IPS-11a (cell line): Measurements from ENCODE around the gene KAT8.
"Not testable (repeated sequence)": the region's sequence is repeated elsewhere in the genome, so short reads cannot be mapped to it uniquely, and the experiment has no call there.

Source experiments
- H3K4me3 ChIP-seq: one replicate; pipeline ENCODE4 v1.5.1; 2013; ENCODE audit warnings: low read depth, low read length, control low read depth

Gene KAT8

DNA sequence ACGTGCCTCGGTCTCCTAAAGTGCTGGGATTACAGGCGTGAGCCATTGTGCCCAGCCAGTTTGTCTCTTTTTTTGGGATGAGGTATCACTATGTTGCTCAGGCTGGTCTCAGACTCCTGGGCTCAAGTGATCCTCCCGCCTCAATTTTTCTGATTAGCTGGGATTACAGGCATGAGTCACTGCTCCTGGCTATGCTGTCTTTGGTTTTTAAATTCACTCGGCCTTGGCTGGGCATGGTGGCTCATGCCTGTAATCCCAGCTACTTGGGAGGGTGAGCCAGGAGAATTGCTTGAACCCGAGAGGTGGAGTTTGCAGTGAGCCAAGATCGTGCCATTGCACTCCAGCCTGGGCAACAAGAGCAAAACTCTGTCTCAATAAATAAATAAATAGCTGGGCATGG, 27.0 kb downstream of the KAT8 start:
- not testable (repeated sequence) for H3K4me3 ChIP-seq

GRCh38 chr16:31145398-31145990, 28.0 kb downstream of the KAT8 start:
- no peak overlapping the region for H3K4me3 ChIP-seq

GRCh38 chr16:31147574-31147973, 30.1 kb downstream of the KAT8 start:
- no peak overlapping the region for H3K4me3 ChIP-seq

DNA sequence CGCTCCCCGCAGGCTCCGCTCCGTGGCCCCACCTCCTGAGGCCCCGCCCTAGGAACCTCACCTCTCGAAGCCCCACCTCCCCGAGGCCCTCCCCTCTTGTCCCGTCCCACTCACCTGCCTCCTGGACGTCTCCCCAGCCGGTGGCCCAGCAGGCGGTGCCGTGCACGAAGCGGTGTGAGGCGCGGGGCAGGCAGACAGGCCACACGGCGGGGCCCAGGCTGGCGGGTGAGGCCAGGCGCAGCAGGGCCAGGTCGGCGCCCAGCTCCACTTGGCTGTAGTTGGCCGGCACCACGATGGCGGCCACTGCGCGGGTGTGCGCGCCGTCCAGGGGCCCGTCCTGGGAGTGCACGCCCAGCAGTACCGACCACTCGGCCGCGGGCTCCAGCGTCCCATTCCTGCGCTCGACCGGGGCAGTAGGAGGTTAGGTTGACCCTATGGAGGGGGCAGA, 30.8 kb downstream of the KAT8 start:
- peak overlapping the region; percentile 27 for H3K4me3 ChIP-seq

DNA sequence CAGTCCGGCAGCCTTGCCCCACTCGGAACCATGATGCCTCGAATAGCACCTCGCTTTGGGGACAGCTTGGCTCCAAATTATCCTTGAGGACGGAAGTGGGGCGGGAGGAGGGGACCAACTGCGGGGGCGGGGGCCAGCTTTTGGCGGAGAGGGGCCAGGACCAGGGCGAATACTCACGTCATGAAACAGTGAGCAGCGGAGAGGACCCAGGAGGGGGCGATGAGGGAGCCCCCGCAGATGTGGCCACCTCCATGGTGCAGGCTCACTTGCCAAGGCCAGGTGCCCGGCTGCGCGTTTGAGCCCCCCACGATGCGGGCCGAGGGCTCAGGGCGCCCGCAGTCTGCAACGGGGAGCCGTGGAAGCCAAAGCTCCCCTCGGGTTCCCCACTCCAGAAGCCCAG, 31.4 kb downstream of the KAT8 start:
- H3K4me3 ChIP-seq: no peak overlapping the region

- no peak overlapping the region for H3K4me3 ChIP-seq
These were observed 31.9 kb downstream of the KAT8 start for GRCh38 chr16:31149332-31149731.

DNA sequence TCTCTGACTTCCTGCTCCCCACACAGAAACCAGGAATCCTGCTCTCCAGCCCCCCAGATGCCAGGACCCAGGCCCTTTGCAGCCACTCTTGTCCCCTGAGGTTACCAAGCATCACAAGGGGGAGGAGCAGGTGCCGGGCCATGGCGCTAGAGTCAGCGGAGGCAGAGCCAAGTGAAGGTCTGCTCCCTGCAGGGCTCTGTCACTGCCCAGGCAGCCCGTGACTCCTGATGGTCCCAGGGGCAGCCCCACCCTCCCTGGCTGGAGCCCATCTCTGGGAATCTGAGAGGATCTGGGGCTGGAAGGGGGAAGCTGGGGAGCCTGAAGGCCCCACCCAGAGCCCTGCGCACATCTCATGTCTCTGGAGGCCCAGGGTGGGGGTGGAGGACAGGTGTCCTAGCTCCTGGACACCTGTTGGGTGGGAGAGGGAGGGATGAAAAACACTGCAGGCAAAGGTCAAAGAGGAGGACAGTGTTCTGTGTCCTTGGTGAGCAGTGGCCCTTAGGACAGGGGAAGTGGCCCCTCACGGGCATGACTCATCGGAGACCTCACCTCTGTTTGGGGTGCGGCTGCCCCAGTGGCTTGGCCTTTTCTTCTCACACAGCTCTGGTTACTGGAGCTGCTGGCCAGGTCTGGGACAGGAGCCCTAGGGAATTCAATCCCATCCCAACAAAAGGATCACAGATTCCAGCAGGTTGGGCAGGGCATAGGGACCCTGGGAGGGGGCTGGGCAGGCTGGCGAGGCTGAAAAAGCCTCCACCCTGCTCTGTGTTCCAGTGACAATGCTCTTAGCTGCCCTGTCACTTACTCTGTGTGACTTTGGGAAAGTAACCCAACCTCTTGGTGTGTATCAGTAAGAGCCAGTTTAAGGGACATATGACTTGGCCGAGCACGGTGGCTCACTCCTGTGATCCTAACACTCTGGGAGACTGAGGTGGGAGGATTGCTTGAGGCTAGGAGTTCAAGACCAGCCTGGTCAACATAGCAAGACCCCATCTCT, 32.7 kb downstream of the KAT8 start, which contains the start of gene PRSS36:
PRSS36 (minus strand) TSS at position 173 of the 997 bp plus-strand sequence; CDS start at position 142, 31 bp downstream.
- no peak within 1 kb of the TSS for H3K4me3 ChIP-seq

- H3K4me3 ChIP-seq: not testable (repeated sequence)
These were observed 33.5 kb downstream of the KAT8 start for GRCh38 chr16:31150976-31151375.

DNA sequence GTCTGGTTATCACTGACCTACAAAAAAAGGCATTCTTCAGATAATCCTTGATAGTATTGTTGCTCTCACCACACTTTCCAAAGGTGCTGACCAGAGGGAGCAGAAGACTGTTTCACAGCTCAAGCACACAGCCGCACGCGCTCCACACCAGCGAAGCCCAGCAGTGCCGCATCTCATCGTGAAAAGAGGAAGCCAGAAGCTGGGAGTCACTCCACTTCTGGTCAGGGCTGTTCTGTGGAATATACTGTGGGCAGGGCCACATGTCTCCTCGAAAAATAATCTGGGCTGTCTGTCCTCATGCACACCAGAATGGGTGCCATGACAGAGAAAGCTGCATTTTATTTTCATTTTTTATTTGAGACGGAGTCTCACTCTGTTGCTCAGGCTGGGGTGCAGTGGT, 39.7 kb downstream of the KAT8 start:
- no peak overlapping the region for H3K4me3 ChIP-seq

DNA sequence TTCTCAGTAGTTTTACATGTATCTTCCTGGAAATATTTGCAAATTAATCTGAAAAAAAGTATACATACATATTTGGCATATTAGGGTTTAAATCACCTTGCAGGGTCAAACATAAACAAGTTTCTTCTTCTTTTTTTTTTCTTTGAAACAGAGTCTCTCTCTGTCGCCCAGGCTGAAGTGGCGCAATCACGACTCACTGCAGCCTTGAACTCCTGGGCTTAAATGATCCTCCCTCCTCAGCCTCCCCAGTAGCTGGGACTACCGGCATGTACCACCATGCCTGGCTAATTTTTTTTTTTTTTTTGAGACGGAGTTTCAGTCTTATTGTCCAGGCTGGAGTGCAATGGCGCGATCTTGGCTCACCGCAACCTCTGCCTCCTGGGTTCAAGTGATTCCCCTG, 49.9 kb downstream of the KAT8 start:
- H3K4me3 ChIP-seq: no peak overlapping the region

DNA sequence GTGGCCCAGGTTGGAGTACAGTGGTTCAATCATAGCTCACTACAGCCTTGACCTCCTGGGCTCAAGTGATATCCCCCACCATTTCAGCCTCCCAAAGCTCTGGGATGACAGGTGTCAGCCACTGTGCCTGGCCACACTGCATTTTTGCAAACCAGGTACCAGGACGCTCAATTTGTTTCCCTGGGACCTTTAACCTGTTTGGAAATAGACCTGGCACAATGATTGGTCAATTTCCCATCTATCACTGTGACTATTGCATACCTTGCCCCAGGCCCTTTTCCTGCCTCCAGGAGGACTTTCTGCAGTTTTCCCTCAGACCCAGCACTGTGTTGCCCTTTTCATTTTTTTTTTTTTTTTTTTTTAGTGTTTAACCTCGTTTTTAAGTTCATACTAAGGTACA, 51.4 kb downstream of the KAT8 start:
- H3K4me3 ChIP-seq: no peak overlapping the region

DNA sequence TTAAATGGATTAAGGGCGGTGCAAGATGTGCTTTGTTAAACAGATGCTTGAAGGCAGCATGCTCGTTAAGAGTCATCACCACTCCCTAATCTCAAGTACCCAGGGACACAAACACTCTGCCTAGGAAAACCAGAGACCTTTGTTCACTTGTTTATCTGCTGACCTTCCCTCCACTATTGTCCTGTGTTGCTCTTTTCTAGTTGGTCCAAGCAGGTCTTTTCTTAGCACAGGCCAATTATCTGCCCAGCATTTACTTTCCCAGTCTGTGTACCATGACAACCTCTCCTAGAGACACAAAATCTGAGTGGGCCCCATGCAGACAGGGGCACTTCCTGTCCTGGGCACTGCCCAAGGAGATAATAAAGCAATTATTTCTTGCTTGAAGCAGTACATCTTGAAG, 52.6 kb downstream of the KAT8 start:
- not testable (repeated sequence) for H3K4me3 ChIP-seq

DNA sequence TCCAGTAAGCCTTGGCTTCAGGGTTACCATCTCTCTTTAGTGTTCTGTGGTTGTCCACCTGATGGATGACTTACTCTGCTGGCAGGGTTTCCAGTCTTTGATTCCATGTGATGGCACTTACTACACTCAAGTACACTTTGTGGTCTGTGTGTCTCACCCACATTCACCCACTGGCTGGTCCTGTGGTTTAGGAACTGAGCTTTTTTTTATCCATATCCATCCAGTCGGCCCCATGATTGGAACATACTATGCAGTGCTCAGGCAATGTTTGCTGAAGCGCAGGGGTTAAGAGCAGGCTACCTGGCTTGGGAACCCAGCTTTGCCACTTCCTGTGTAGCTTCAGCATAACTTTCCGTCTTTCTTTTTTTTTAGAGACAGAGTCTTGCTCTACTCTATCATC, 59.7 kb downstream of the KAT8 start:
- no peak overlapping the region for H3K4me3 ChIP-seq

DNA sequence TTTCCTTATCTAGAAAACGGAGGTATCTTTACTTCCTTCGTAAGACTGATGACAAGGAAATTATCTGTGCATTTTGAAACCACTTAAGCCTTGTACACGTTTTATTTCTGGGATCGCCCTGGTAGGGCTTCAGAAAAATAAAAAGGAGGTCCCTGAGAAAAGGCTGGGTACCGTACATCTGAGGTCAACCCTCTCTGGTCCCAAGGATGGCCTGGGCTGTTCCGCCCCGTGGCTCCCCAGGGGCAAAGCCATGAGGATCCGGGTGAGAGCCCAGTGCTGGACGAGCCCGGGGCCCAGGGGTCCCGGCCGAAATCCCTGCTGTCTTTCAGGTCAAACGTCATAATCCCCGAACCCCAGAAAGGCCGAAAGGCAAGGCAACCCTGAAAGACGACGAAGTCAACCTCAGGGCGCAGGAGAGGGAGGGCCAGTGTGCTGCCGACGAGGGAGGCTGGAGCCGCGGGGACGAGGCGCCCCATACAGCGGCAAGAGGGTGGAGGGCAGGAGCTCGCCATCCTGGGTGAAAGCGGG, 61.8 kb downstream of the KAT8 start:
- H3K4me3 ChIP-seq: peak overlapping the region; percentile 89

GRCh38 chr16:31179747-31180459, 62.4 kb downstream of the KAT8 start, which contains the start of gene FUS:
TSS of gene FUS (plus strand) at chr16:31180139. CDS start at chr16:31180215, 76 bp downstream.
- peak within 1 kb of the TSS; percentile 89 for H3K4me3 ChIP-seq
